Measurements from ENCODE around the gene CYSTM1. TPM values are rescaled to one million over a fixed set of nuclear protein-coding genes. Genes with fewer than 3 reads are reported as not detected.

Gene CYSTM1
- total RNA-seq, 2 donors from 2014 or later: 64.9 to 89.5 TPM

- ATAC-seq (ENCODE audit: insufficient number of reproducible peaks, low FRiP score, low read depth) (no peak), DNase-seq (ENCODE audit: low spot score) (no peak)
- Histone ChIP-seq H3K9me3 (no peaks in the 10 kb centered on the region), H3K4me3 (no peak overlapping the region), H3K27me3 (replicated peaks; ENCODE audit: insufficient read depth) (no peaks in the 10 kb centered on the region), H3K36me3 (no peaks in the 10 kb centered on the region), H3K4me1 (ENCODE audit: control insufficient read depth in 1 of 2, low read depth in 2 of 2) (peaks cover 6 to 10% of the 10 kb centered on the region in 2 donors), H3K27ac (no peak overlapping the region)
- no peak for TF ChIP-seq CTCF (IDR thresholded peaks at IDR 0.05)
These were observed 5.6 kb upstream of the CYSTM1 start for GRCh38 chr5:140169410-140169809.

DNA sequence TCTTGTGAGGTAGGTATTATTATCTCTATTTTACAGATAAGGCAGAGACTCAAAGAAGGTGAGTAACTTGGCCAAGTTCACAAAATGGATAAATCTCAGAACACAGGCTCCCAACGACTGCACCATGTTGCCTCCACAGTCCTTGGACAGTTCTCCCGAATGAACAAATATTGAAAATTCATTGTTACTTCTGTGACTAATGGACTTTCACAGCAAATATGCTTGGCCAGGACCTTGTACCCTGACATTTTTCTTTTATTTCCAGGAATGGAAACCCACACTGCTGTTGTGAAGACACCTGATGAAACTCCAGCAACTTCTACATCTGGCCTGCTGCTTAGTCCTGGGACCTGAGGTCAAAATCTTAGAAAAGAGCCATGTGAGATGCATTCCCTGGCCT is 2.5 kb upstream of the CYSTM1 start:
- no peak for ATAC-seq (ENCODE audit: insufficient number of reproducible peaks, low FRiP score, low read depth)

GRCh38 chr5:140174014-140174413 is 974 bp upstream of the CYSTM1 start:
- peaks cover 24 to 36% of the 10 kb centered on the region in 2 donors for H3K4me1 ChIP-seq (ENCODE audit: control insufficient read depth in 1 of 2, low read depth in 2 of 2)
- ATAC-seq (ENCODE audit: insufficient number of reproducible peaks, low FRiP score, low read depth): no peak
- H3K27me3 ChIP-seq (replicated peaks; ENCODE audit: insufficient read depth): no peaks in the 10 kb centered on the region
- H3K4me3 ChIP-seq: peak overlapping the region; percentile 91
- no peaks in the 10 kb centered on the region for H3K36me3 ChIP-seq
- H3K27ac ChIP-seq: peak overlapping the region in 1 of 2 donors; percentile 92
- DNase-seq (ENCODE audit: low spot score): no peak
- no peak for TF ChIP-seq CTCF (IDR thresholded peaks at IDR 0.05)
- no peaks in the 10 kb centered on the region for H3K9me3 ChIP-seq

More for the DNA sequence above, 2.5 kb upstream of the CYSTM1 start:
- Histone ChIP-seq H3K4me1 (ENCODE audit: control insufficient read depth in 1 of 2, low read depth in 2 of 2) (peaks cover 15 to 21% of the 10 kb centered on the region in 2 donors), H3K27me3 (replicated peaks; ENCODE audit: insufficient read depth) (no peaks in the 10 kb centered on the region), H3K36me3 (no peaks in the 10 kb centered on the region), H3K27ac (no peak overlapping the region), H3K4me3 (no peak overlapping the region), H3K9me3 (no peaks in the 10 kb centered on the region)
- no peak for DNase-seq (ENCODE audit: low spot score)
- TF ChIP-seq CTCF (IDR thresholded peaks at IDR 0.05): no peak

DNA sequence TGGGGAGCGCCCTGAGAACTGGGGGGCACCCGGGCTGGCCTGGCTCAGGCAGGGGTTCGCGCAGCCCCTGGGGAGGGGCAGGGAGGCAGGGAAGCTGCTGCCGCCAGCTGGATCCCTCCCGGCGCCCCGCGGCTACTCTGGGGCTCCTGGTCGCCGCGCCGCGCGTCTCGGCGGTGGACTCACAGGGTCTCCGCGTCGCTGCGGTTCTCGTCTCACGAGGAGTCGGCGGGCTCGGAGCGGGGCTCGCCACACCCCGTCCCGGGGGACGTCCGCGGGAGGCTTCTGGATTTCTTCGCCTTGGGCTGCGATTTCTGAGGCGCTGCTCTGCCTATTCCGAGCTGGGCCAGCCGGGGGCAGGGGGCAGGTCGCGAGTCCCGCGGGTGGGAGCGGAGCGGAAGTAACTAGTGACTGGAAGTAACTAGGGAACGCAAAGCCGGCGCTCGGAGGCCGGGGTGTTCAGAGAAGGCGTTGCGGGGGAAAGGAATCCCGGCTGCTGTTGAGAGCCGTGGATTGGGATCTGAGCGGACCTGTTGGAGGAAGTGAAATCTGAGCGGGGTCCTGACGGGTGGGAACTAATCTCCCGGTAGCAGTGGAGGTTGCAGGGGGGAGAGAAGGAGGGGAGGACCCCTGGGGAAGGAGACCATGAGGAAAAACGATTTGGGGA is 511 bp downstream of the CYSTM1 start:
- peaks cover 24 to 42% of the 10 kb centered on the region in 2 donors for H3K4me1 ChIP-seq (ENCODE audit: control insufficient read depth in 1 of 2, low read depth in 2 of 2)

GRCh38 chr5:140176031-140176387 is 1.0 kb downstream of the CYSTM1 start:
- DNase-seq (ENCODE audit: low spot score) (no peak), ATAC-seq (ENCODE audit: insufficient number of reproducible peaks, low FRiP score, low read depth) (no peak)
- Histone ChIP-seq H3K4me1 (ENCODE audit: control insufficient read depth in 1 of 2, low read depth in 2 of 2) (peaks cover 24 to 42% of the 10 kb centered on the region in 2 donors), H3K27ac (peak overlapping the region in 1 of 2 donors; percentile 92), H3K36me3 (no peaks in the 10 kb centered on the region), H3K4me3 (peak overlapping the region; percentile 91), H3K9me3 (no peaks in the 10 kb centered on the region), H3K27me3 (replicated peaks; ENCODE audit: insufficient read depth) (no peaks in the 10 kb centered on the region)
- TF ChIP-seq CTCF (IDR thresholded peaks at IDR 0.05): no peak

More for the DNA sequence above, 511 bp downstream of the CYSTM1 start:
- Histone ChIP-seq H3K27ac (peak overlapping the region; percentile 92), H3K4me3 (peak overlapping the region; percentile 91), H3K9me3 (no peaks in the 10 kb centered on the region), H3K27me3 (replicated peaks; ENCODE audit: insufficient read depth) (no peaks in the 10 kb centered on the region), H3K36me3 (no peaks in the 10 kb centered on the region)
- peak; percentile 11 for ATAC-seq (ENCODE audit: insufficient number of reproducible peaks, low FRiP score, low read depth)
- DNase-seq (ENCODE audit: low spot score): peak; percentile 48
- no peak for TF ChIP-seq CTCF (IDR thresholded peaks at IDR 0.05)
